Fibroblast of lung (primary cell): ENCODE data around the gene ART4. TPM values are rescaled to one million over a fixed set of nuclear protein-coding genes. Genes with fewer than 3 reads are reported as not detected.
A peak's percentile ranks its signal among the peaks of the same experiment; 100 is the strongest.

ENCODE experiments used
- DNase-seq, 2 donors: peaks; one replicate each; pipeline versions ENCODE4 v3.0.0 to v3.0.0-alpha.2; 2010; ENCODE audit warnings: low read depth in 2 of 2
- H2AFZ ChIP-seq: 2 replicates; pipeline ENCODE4 v1.5.1; 2012; ENCODE audit warnings: low read length, control low read depth, inconsistent platforms
- H3K27ac ChIP-seq: 2 replicates; pipeline ENCODE4 v1.5.1; 2011; ENCODE audit warnings: low read length, control low read depth; ENCODE audit not compliant: insufficient read depth
- H3K27me3 ChIP-seq: 2 replicates; pipeline ENCODE4 v1.5.1; 2011; ENCODE audit warnings: mild to moderate bottlenecking, low read length; ENCODE audit not compliant: control insufficient read depth, insufficient read depth
- H3K36me3 ChIP-seq: 2 replicates; pipeline ENCODE4 v1.5.1; 2011; ENCODE audit warnings: low read length; ENCODE audit not compliant: control insufficient read depth, insufficient read depth
- H3K4me1 ChIP-seq: 2 replicates; pipeline ENCODE4 v1.5.1; 2011; ENCODE audit warnings: low read length; ENCODE audit not compliant: control insufficient read depth, insufficient read depth; ENCODE audit errors: extremely low read depth
- H3K4me2 ChIP-seq: 2 replicates; pipeline ENCODE4 v1.5.1; 2011; ENCODE audit warnings: low read length, control low read depth; ENCODE audit not compliant: insufficient read depth; ENCODE audit errors: extremely low read depth
- H3K4me3 ChIP-seq, 4 experiments: fragments of 200-600 bp in 1 of 4; sonication (generic) in 1 of 4; replicated peaks in 1 of 4; 2 replicates each; pipeline ENCODE4 v1.5.1; 2011 to 2016; ENCODE audit warnings: low read length in 4 of 4, low read depth in 3 of 4, mild to moderate bottlenecking in 3 of 4, control low read depth in 2 of 4, inconsistent platforms in 1 of 4, mixed read lengths in 1 of 4; ENCODE audit not compliant: insufficient read depth in 1 of 4; ENCODE audit errors: control extremely low read depth in 1 of 4
- H3K79me2 ChIP-seq: 2 replicates; pipeline ENCODE4 v1.5.1; 2012; ENCODE audit warnings: mild to moderate bottlenecking, low read length, inconsistent platforms; ENCODE audit not compliant: control insufficient read depth, insufficient read depth
- H3K9ac ChIP-seq: 2 replicates; pipeline ENCODE4 v1.5.1; 2011; ENCODE audit warnings: mild to moderate bottlenecking, low read length, control low read depth; ENCODE audit not compliant: insufficient read depth
- H3K9me3 ChIP-seq: 2 replicates; pipeline ENCODE4 v1.5.1; 2012; ENCODE audit warnings: low read depth, low read length; ENCODE audit not compliant: control insufficient read depth, insufficient read depth
- H4K20me1 ChIP-seq: 2 replicates; pipeline ENCODE4 v1.5.1; 2011; ENCODE audit warnings: low read length; ENCODE audit not compliant: control insufficient read depth, insufficient read depth; ENCODE audit errors: extremely low read depth
- CTCF ChIP-seq, 2 donors: IDR thresholded peaks in 1 of 2; conservative IDR thresholded peaks in 1 of 2; 1 replicate in 1 of 2; 2 replicates in 1 of 2; pipeline ENCODE4 v1.5.1; 2011 to 2012; ENCODE audit warnings: low read length in 2 of 2, control low read depth in 1 of 2, inconsistent platforms in 1 of 2, low read depth in 1 of 2, mild to moderate bottlenecking in 1 of 2
- EZH2 ChIP-seq: IDR thresholded peaks from 2 replicates; pipeline ENCODE4 v1.5.1; 2012; ENCODE audit warnings: low read length, control low read depth, mild to moderate bottlenecking; ENCODE audit errors: missing control alignments
- polyA plus RNA-seq, 2 donors: library from polyadenylated mRNA; depleted of rRNA in 1 of 2; stranded (reverse) in 1 of 2; unstranded in 1 of 2; fragments of >200 nt; gene quantifications; 2 replicates each; pipeline ENCODE4 v1.2.1, GENCODE V29; 2011 to 2012; ENCODE audit warnings: missing spikeins in 1 of 2
- total RNA-seq: library from RNA; depleted of rRNA; stranded (reverse); fragments of >200 nt; gene quantifications from 2 replicates; pipeline ENCODE4 v1.2.1, GENCODE V29; 2014

Gene ART4
- total and polyA plus RNA-seq, 2 donors (not counting 1 experiment from before 2014, with no cell fraction given) = not detected

- Histone ChIP-seq H3K27ac (no peak overlapping the region), H3K9me3 (no peaks in the 10 kb centered on the region), H4K20me1 (no peaks in the 10 kb centered on the region), H2AFZ (no peak overlapping the region), H3K9ac (no peak overlapping the region), H3K4me3 (no peak overlapping the region), H3K79me2 (no peaks in the 10 kb centered on the region), H3K4me1 (no peaks in the 10 kb centered on the region), H3K36me3 (no peaks in the 10 kb centered on the region), H3K27me3 (no peaks in the 10 kb centered on the region), H3K4me2 (no peak overlapping the region)
- DNase-seq = no peak
- no peak for TF ChIP-seq CTCF (conservative IDR thresholded peaks at IDR 0.05 in 1 of 2, IDR thresholded peaks at IDR 0.05 in 1 of 2; ENCODE audit: low read depth in 1 of 2, low read length in 2 of 2)
- TF ChIP-seq EZH2 = no peak
These were observed 35.2 kb upstream of the ART4 start for GRCh38 chr12:14878488-14878887.

DNA sequence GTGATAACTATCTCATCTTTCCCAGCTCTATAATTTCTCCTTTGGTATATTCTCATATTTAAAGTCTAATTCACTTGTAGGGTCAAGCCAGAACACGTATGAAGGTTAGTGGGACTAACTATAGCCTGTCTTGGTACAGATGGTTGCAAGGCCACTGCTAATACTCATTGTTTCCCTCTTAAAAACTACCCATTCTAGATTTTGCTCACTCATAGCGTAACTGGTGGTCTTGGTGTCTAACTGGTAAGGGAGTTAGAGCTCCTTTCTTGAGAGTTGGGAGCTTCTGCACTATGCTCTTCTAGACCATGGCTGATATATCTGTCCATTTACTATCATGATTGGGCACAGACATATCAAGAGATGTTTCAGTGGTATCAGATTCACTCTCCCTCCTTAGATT, 33.5 kb upstream of the ART4 start:
- no peak for TF ChIP-seq EZH2
- TF ChIP-seq CTCF (conservative IDR thresholded peaks at IDR 0.05 in 1 of 2, IDR thresholded peaks at IDR 0.05 in 1 of 2; ENCODE audit: low read depth in 1 of 2, low read length in 2 of 2) = no peak
- no peaks in the 10 kb centered on the region for H3K79me2 ChIP-seq

DNA sequence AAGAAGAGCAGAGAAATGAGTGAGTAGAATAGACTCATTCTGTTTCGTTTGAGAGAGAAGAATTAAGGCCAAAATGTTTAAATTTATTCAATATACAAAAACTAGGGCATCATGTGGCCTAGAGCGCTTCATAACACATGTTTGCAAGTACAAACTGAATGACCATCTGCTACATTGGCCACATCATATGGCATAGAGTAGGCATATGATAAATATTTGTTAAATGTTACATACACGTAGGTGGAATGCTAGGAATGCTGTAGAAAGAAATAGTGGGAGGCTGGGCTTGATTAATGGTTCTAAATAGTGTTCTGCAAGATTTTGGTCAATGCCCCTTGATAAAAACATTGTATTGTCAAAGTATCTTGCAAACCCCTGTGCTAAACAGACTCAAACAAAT, 31.6 kb upstream of the ART4 start:
- Histone ChIP-seq H3K4me3 (no peak overlapping the region), H4K20me1 (no peaks in the 10 kb centered on the region), H3K27me3 (no peaks in the 10 kb centered on the region), H3K9ac (no peak overlapping the region), H3K4me1 (no peaks in the 10 kb centered on the region), H2AFZ (no peak overlapping the region), H3K79me2 (no peaks in the 10 kb centered on the region), H3K27ac (no peak overlapping the region), H3K9me3 (no peaks in the 10 kb centered on the region), H3K4me2 (no peak overlapping the region), H3K36me3 (no peaks in the 10 kb centered on the region)
- TF ChIP-seq EZH2 (no peak), CTCF (conservative IDR thresholded peaks at IDR 0.05 in 1 of 2, IDR thresholded peaks at IDR 0.05 in 1 of 2; ENCODE audit: low read depth in 1 of 2, low read length in 2 of 2) (no peak)
- DNase-seq = peak in 1 of 2 donors; percentile 74

More for the DNA sequence above, 33.5 kb upstream of the ART4 start:
- DNase-seq = no peak
- Histone ChIP-seq H3K4me2 (no peak overlapping the region), H3K36me3 (no peaks in the 10 kb centered on the region), H2AFZ (no peak overlapping the region), H4K20me1 (no peaks in the 10 kb centered on the region), H3K9ac (no peak overlapping the region), H3K4me3 (no peak overlapping the region), H3K27me3 (no peaks in the 10 kb centered on the region), H3K27ac (no peak overlapping the region), H3K4me1 (no peaks in the 10 kb centered on the region), H3K9me3 (no peaks in the 10 kb centered on the region)
